H1 (cell line): ENCODE measurements around the gene PRR30. TPM values are rescaled to one million over a fixed set of nuclear protein-coding genes. Genes with fewer than 3 reads are reported as not detected.

Experiments
- HDAC2 ChIP-seq, 2 experiments: fragments of 300-600 bp in 1 of 2; sonication (generic) in 1 of 2; IDR thresholded peaks; 2 replicates each; pipeline ENCODE4 v1.6.1; 2011 to 2012; ENCODE audit warnings: low read depth in 2 of 2, low read length in 2 of 2, mild to moderate bottlenecking in 2 of 2, moderate library complexity in 2 of 2, borderline replicate concordance in 1 of 2, inconsistent platforms in 1 of 2
- KDM1A ChIP-seq: fragments of 200-600, 300-600 bp; sonication (generic); IDR thresholded peaks from 2 replicates; pipeline ENCODE4 v1.7.1; 2016; ENCODE audit warnings: mild to moderate bottlenecking, low read length, borderline replicate concordance
- NANOG ChIP-seq: IDR thresholded peaks from 2 replicates; pipeline ENCODE4 v1.6.1; 2011; ENCODE audit warnings: low read length, low read depth, mild to moderate bottlenecking, inconsistent platforms; ENCODE audit not compliant: insufficient read depth, poor library complexity, severe bottlenecking
- SUZ12 ChIP-seq: fragments of 200-600 bp; sonication (generic); IDR thresholded peaks from 2 replicates; pipeline ENCODE4 v1.6.1; 2012; ENCODE audit warnings: mild to moderate bottlenecking, inconsistent platforms, low read length, moderate library complexity, mixed read lengths
- YY1 ChIP-seq: IDR thresholded peaks from 2 replicates; pipeline ENCODE4 v1.6.1; 2011; ENCODE audit warnings: low read depth, mild to moderate bottlenecking, low read length
- polyA plus RNA-seq, 7 experiments: library from polyadenylated mRNA; depleted of rRNA in 3 of 7; stranded (reverse) in 5 of 7; unstranded in 2 of 7; fragments of >200 nt in 5 of 7; fragments of 200-250 nt in 2 of 7; gene quantifications; 1 replicate in 5 of 7; 2 replicates in 1 of 7; 4 replicates in 1 of 7; pipeline versions ENCODE4 v1.2.1 to v1.2.3, GENCODE V29; 2011 to 2013; ENCODE audit warnings: missing spikeins in 2 of 7, mixed read lengths in 2 of 7
- total RNA-seq: library from RNA; stranded (reverse); fragmentation: NEBNext Ultra II Directional; extraction: Animal tissue kit (Norgen Biotek cat#: 25700); gene quantifications from 2 replicates; pipeline ENCODE4 v1.2.1, GENCODE V29; 2021
- TF ChIP-seq, protein P1 (sequence below): fragments of 300-600 bp; sonication (generic); IDR thresholded peaks from 2 replicates; pipeline ENCODE4 v1.7.1; 2012; ENCODE audit warnings: low read length, moderate library complexity, mild to moderate bottlenecking, inconsistent platforms; ENCODE audit not compliant: insufficient replicate concordance

Gene PRR30
- total and polyA plus RNA-seq, 2 of the 8 experiments (the other 6 are each of a cell fraction or from before 2014, with no cell fraction given) = not detected

DNA sequence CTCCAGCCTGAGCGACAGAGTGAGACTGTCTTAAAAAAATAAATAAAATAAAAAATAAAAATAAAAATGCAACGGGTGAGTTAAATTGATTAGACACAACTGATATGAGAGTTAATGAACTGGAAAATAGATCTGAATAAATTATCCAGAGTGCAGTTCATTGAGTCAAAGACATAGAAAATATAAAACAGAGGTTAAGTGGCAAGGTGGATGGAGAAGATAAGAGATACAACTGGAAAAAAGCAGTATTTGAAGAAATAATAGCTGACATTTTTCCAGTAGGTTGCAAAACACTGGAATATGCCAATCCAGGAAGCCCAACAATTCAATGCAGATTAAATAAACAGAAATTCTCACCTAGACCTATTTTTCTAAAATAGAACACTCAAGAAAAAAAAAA, 31.0 kb downstream of the PRR30 start (continued):
- TF ChIP-seq, protein P1, sequence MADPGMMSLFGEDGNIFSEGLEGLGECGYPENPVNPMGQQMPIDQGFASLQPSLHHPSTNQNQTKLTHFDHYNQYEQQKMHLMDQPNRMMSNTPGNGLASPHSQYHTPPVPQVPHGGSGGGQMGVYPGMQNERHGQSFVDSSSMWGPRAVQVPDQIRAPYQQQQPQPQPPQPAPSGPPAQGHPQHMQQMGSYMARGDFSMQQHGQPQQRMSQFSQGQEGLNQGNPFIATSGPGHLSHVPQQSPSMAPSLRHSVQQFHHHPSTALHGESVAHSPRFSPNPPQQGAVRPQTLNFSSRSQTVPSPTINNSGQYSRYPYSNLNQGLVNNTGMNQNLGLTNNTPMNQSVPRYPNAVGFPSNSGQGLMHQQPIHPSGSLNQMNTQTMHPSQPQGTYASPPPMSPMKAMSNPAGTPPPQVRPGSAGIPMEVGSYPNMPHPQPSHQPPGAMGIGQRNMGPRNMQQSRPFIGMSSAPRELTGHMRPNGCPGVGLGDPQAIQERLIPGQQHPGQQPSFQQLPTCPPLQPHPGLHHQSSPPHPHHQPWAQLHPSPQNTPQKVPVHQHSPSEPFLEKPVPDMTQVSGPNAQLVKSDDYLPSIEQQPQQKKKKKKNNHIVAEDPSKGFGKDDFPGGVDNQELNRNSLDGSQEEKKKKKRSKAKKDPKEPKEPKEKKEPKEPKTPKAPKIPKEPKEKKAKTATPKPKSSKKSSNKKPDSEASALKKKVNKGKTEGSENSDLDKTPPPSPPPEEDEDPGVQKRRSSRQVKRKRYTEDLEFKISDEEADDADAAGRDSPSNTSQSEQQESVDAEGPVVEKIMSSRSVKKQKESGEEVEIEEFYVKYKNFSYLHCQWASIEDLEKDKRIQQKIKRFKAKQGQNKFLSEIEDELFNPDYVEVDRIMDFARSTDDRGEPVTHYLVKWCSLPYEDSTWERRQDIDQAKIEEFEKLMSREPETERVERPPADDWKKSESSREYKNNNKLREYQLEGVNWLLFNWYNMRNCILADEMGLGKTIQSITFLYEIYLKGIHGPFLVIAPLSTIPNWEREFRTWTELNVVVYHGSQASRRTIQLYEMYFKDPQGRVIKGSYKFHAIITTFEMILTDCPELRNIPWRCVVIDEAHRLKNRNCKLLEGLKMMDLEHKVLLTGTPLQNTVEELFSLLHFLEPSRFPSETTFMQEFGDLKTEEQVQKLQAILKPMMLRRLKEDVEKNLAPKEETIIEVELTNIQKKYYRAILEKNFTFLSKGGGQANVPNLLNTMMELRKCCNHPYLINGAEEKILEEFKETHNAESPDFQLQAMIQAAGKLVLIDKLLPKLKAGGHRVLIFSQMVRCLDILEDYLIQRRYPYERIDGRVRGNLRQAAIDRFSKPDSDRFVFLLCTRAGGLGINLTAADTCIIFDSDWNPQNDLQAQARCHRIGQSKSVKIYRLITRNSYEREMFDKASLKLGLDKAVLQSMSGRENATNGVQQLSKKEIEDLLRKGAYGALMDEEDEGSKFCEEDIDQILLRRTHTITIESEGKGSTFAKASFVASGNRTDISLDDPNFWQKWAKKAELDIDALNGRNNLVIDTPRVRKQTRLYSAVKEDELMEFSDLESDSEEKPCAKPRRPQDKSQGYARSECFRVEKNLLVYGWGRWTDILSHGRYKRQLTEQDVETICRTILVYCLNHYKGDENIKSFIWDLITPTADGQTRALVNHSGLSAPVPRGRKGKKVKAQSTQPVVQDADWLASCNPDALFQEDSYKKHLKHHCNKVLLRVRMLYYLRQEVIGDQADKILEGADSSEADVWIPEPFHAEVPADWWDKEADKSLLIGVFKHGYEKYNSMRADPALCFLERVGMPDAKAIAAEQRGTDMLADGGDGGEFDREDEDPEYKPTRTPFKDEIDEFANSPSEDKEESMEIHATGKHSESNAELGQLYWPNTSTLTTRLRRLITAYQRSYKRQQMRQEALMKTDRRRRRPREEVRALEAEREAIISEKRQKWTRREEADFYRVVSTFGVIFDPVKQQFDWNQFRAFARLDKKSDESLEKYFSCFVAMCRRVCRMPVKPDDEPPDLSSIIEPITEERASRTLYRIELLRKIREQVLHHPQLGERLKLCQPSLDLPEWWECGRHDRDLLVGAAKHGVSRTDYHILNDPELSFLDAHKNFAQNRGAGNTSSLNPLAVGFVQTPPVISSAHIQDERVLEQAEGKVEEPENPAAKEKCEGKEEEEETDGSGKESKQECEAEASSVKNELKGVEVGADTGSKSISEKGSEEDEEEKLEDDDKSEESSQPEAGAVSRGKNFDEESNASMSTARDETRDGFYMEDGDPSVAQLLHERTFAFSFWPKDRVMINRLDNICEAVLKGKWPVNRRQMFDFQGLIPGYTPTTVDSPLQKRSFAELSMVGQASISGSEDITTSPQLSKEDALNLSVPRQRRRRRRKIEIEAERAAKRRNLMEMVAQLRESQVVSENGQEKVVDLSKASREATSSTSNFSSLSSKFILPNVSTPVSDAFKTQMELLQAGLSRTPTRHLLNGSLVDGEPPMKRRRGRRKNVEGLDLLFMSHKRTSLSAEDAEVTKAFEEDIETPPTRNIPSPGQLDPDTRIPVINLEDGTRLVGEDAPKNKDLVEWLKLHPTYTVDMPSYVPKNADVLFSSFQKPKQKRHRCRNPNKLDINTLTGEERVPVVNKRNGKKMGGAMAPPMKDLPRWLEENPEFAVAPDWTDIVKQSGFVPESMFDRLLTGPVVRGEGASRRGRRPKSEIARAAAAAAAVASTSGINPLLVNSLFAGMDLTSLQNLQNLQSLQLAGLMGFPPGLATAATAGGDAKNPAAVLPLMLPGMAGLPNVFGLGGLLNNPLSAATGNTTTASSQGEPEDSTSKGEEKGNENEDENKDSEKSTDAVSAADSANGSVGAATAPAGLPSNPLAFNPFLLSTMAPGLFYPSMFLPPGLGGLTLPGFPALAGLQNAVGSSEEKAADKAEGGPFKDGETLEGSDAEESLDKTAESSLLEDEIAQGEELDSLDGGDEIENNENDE = no peak
- TF ChIP-seq NANOG = no peak
- TF ChIP-seq HDAC2 (IDR thresholded peaks at IDR 0.05; ENCODE audit: borderline replicate concordance in 1 of 2, low read depth in 2 of 2, low read length in 2 of 2) = no peak
- TF ChIP-seq YY1 = no peak
- no peak for TF ChIP-seq SUZ12
- TF ChIP-seq KDM1A = no peak
